H1 (cell line): ENCODE measurements around the gene SPOCD1. TPM values are rescaled to one million over a fixed set of nuclear protein-coding genes. Genes with fewer than 3 reads are reported as not detected.

ENCODE experiments used
- CTCF ChIA-PET: fragments of 300-600 bp; sonication (Branson Sonifier 250); formaldehyde crosslinking; loops from one replicate; lab custom pipeline; 2021; ENCODE audit not compliant: partially characterized antibody; lab: Charles Lee
- POLR2A ChIA-PET: fragments of 300-600 bp; sonication (Branson Sonifier 250); formaldehyde crosslinking; loops from one replicate; lab custom pipeline; 2021; ENCODE audit warnings: inconsistent platforms; ENCODE audit not compliant: partially characterized antibody; lab: Charles Lee
- DNase-seq, 2 experiments: peaks; one replicate each; pipeline versions ENCODE4 v3.0.0 to v3.0.0-alpha.2; 2010 to 2022; ENCODE audit warnings: low spot score in 2 of 2, low read depth in 1 of 2, mixed read lengths in 1 of 2
- FAIRE-seq: peaks from 2 replicates; lab custom pipeline; 2011; peaks lifted over from hg19 to GRCh38; lab: Jason Lieb, UNC
- H2AFZ ChIP-seq: 2 replicates; pipeline ENCODE4 v1.8.1; 2012; ENCODE audit warnings: low read length, inconsistent platforms
- H2AK5ac ChIP-seq: 2 replicates; pipeline ENCODE4 v1.6.1; 2013; ENCODE audit warnings: low read depth, low read length
- H2BK120ac ChIP-seq: replicated peaks from 2 replicates; pipeline ENCODE3; 2013; ENCODE audit warnings: low read depth, low read length, inconsistent platforms
- H2BK12ac ChIP-seq: 2 replicates; pipeline ENCODE4 v1.6.1; 2013; ENCODE audit warnings: low read depth, low read length
- H2BK15ac ChIP-seq: 2 replicates; pipeline ENCODE4 v1.6.1; 2013; ENCODE audit warnings: low read length
- H2BK20ac ChIP-seq: 2 replicates; pipeline ENCODE4 v1.6.1; 2013; ENCODE audit warnings: low read length
- H2BK5ac ChIP-seq: 2 replicates; pipeline ENCODE4 v1.6.1; 2013; ENCODE audit warnings: low read depth, low read length
- H3K14ac ChIP-seq: 2 replicates; pipeline ENCODE4 v1.6.1; 2013; ENCODE audit warnings: inconsistent platforms; ENCODE audit not compliant: insufficient read length
- H3K18ac ChIP-seq: 2 replicates; pipeline ENCODE4 v1.6.1; 2013; ENCODE audit warnings: low read length; ENCODE audit errors: extremely low read depth
- H3K23ac ChIP-seq: 2 replicates; pipeline ENCODE4 v1.6.1; 2013; ENCODE audit warnings: inconsistent platforms; ENCODE audit not compliant: insufficient read length
- H3K23me2 ChIP-seq: 2 replicates; pipeline ENCODE4 v1.6.1; 2013; ENCODE audit warnings: low read depth, low read length
- H3K27ac ChIP-seq: 2 replicates; pipeline ENCODE4 v1.6.1; 2011; ENCODE audit warnings: low read depth, low read length, inconsistent platforms
- H3K27me3 ChIP-seq, 4 experiments: replicated peaks in 1 of 4; 1 replicate in 1 of 4; 2 replicates in 3 of 4; pipeline versions ENCODE4 v1.6.1 to v1.8.1; 2011 to 2013; ENCODE audit warnings: low read length in 3 of 4, mild to moderate bottlenecking in 3 of 4, inconsistent platforms in 2 of 4, mixed read lengths in 2 of 4, moderate library complexity in 1 of 4; ENCODE audit not compliant: control insufficient read depth in 3 of 4, insufficient read depth in 3 of 4; ENCODE audit errors: extremely low read depth in 1 of 4
- H3K36me3 ChIP-seq, 4 experiments: 2 replicates each; pipeline versions ENCODE4 v1.6.1 to v1.8.1; 2011 to 2013; ENCODE audit warnings: mild to moderate bottlenecking in 4 of 4, low read length in 3 of 4, moderate library complexity in 2 of 4, control low read depth in 1 of 4, inconsistent platforms in 1 of 4; ENCODE audit not compliant: insufficient read depth in 4 of 4, control insufficient read depth in 2 of 4
- H3K4ac ChIP-seq: replicated peaks from 2 replicates; pipeline ENCODE3; 2013; ENCODE audit warnings: low read length, low read depth, mixed read lengths, inconsistent platforms; ENCODE audit not compliant: insufficient read length
- H3K4me1 ChIP-seq, 4 experiments: replicated peaks in 1 of 4; 1 replicate in 1 of 4; 2 replicates in 3 of 4; pipeline versions ENCODE4 v1.6.1 to v1.8.1; 2011 to 2013; ENCODE audit warnings: low read length in 3 of 4, inconsistent platforms in 2 of 4, mixed read lengths in 1 of 4; ENCODE audit not compliant: insufficient read depth in 4 of 4, control insufficient read depth in 3 of 4
- H3K4me2 ChIP-seq, 2 experiments: 2 replicates each; pipeline versions ENCODE4 v1.6.1 to v1.8.1; 2011 to 2013; ENCODE audit warnings: low read depth in 2 of 2, low read length in 2 of 2, control low read depth in 1 of 2, inconsistent platforms in 1 of 2, mild to moderate bottlenecking in 1 of 2; ENCODE audit not compliant: insufficient read depth in 1 of 2
- H3K4me3 ChIP-seq, 4 experiments: fragments of 200-600, 300-600 bp in 1 of 4; sonication (generic), shearing (Covaris generic), sonication (Bioruptor Twin) in 1 of 4; 2 replicates each; pipeline versions ENCODE4 v1.5.1 to v1.8.1; 2011 to 2016; ENCODE audit warnings: low read length in 4 of 4, low read depth in 3 of 4, control low read depth in 2 of 4, inconsistent platforms in 2 of 4, mild to moderate bottlenecking in 2 of 4, mixed read lengths in 1 of 4, moderate library complexity in 1 of 4; ENCODE audit not compliant: insufficient read depth in 2 of 4; ENCODE audit errors: extremely low read depth in 1 of 4
- H3K56ac ChIP-seq: replicated peaks from 2 replicates; pipeline ENCODE3; 2013; ENCODE audit warnings: low read depth, mild to moderate bottlenecking, mixed read lengths, low read length, inconsistent platforms; ENCODE audit not compliant: insufficient read length
- H3K79me1 ChIP-seq: 2 replicates; pipeline ENCODE4 v1.6.1; 2013; ENCODE audit warnings: low read depth, low read length, control low read depth
- H3K79me2 ChIP-seq, 2 experiments: 2 replicates each; pipeline versions ENCODE4 v1.6.1 to v1.8.1; 2012 to 2013; ENCODE audit warnings: low read length in 2 of 2, mild to moderate bottlenecking in 2 of 2, inconsistent platforms in 1 of 2; ENCODE audit not compliant: insufficient read depth in 2 of 2, control insufficient read depth in 1 of 2
- H3K9ac ChIP-seq, 4 experiments: replicated peaks in 1 of 4; 1 replicate in 1 of 4; 2 replicates in 3 of 4; pipeline versions ENCODE4 v1.6.1 to v1.8.1; 2011 to 2013; ENCODE audit warnings: low read depth in 3 of 4, low read length in 3 of 4, control low read depth in 2 of 4, mild to moderate bottlenecking in 2 of 4, moderate library complexity in 2 of 4, inconsistent platforms in 1 of 4; ENCODE audit errors: extremely low read depth in 1 of 4
- H3K9me3 ChIP-seq, 2 experiments: 2 replicates each; pipeline versions ENCODE4 v1.6.1 to v1.8.1; 2012 to 2013; ENCODE audit warnings: mild to moderate bottlenecking in 2 of 2, moderate library complexity in 2 of 2, control low read depth in 1 of 2, inconsistent platforms in 1 of 2, low read depth in 1 of 2, low read length in 1 of 2, mixed read lengths in 1 of 2; ENCODE audit not compliant: insufficient read depth in 2 of 2
- H4K20me1 ChIP-seq, 2 experiments: replicated peaks in 1 of 2; 2 replicates each; pipeline versions ENCODE3 to v1.8.1; 2011 to 2013; ENCODE audit warnings: inconsistent platforms in 2 of 2, low read length in 2 of 2, mild to moderate bottlenecking in 1 of 2; ENCODE audit not compliant: insufficient read depth in 2 of 2, control insufficient read depth in 1 of 2
- H4K5ac ChIP-seq: 2 replicates; pipeline ENCODE4 v1.6.1; 2013; ENCODE audit warnings: low read length, low read depth, mixed read lengths, inconsistent platforms; ENCODE audit not compliant: insufficient read length
- H4K8ac ChIP-seq: 2 replicates; pipeline ENCODE4 v1.8.0; 2013; ENCODE audit warnings: mild to moderate bottlenecking, moderate library complexity, low read length, inconsistent platforms; ENCODE audit not compliant: insufficient read depth; ENCODE audit errors: extremely low read depth
- H4K91ac ChIP-seq: replicated peaks from 2 replicates; pipeline ENCODE3; 2013; ENCODE audit warnings: low read length, mixed read lengths, inconsistent platforms; ENCODE audit not compliant: insufficient read length
- CBX8 ChIP-seq: fragments of 300-800, 300-1000 bp; sonication (generic); IDR thresholded peaks from 2 replicates; pipeline ENCODE4 v1.7.1; 2016; ENCODE audit warnings: low read depth, low read length, borderline replicate concordance
- WGBS, 2 experiments: shearing (Covaris generic) in 1 of 2; methylation state at CpG; one replicate each; pipeline versions ENCODE4 v1.1.6 to v1.1.7; 2013 to 2015; ENCODE audit warnings: low lambda C conversion rate in 2 of 2, mixed read lengths in 2 of 2, inconsistent platforms in 1 of 2, low coverage in 1 of 2, missing lambda C conversion rate in 1 of 2; ENCODE audit not compliant: insufficient replicate concordance in 2 of 2, insufficient coverage in 1 of 2, insufficient read length in 1 of 2; ENCODE audit errors: extremely low coverage in 1 of 2, missing lambda C conversion rate in 1 of 2; 5-methylcytosine and 5-hydroxymethylcytosine counted together
- polyA plus RNA-seq, 7 experiments: library from polyadenylated mRNA; depleted of rRNA in 3 of 7; stranded (reverse) in 5 of 7; unstranded in 2 of 7; fragments of >200 nt in 5 of 7; fragments of 200-250 nt in 2 of 7; gene quantifications; 1 replicate in 5 of 7; 2 replicates in 1 of 7; 4 replicates in 1 of 7; pipeline versions ENCODE4 v1.2.1 to v1.2.3, GENCODE V29; 2011 to 2013; ENCODE audit warnings: missing spikeins in 2 of 7, mixed read lengths in 2 of 7
- total RNA-seq: library from RNA; stranded (reverse); fragmentation: NEBNext Ultra II Directional; extraction: Animal tissue kit (Norgen Biotek cat#: 25700); gene quantifications from 2 replicates; pipeline ENCODE4 v1.2.1, GENCODE V29; 2021
- TF ChIP-seq, protein P1 (sequence below): IDR thresholded peaks from 2 replicates; pipeline ENCODE4 v1.6.1; 2012; ENCODE audit warnings: inconsistent platforms
- TF ChIP-seq, protein P2 (sequence below): IDR thresholded peaks from 2 replicates; pipeline ENCODE4 v1.6.1; 2012; ENCODE audit warnings: inconsistent platforms

The SPOCD1 gene
- total and polyA plus RNA-seq, 2 of the 8 experiments (the other 6 are each of a cell fraction or from before 2014, with no cell fraction given), result 1.8 to 2.9 TPM

DNA sequence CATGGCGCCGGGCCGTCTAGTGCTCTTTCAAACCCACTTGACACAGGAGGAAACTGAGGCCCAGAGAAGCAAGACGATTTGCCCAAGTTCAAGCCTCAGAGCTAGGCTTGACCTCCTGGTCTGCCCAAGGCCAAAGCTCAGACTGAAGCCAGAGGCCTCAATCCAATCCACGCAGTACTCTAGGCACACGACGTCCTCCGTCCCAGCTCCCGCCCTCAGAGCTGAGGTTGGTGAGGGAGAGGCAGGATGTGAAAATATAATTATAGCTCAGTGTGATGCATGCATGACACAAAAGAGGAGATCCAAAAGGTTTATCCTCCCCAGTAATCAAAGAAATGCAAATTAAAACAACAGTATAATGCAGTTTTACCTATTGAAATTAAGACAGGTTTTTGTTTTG is 36.1 kb downstream of the SPOCD1 start:
- H3K9me3 ChIP-seq, result no peaks in the 10 kb centered on the region
- TF ChIP-seq, protein P1, sequence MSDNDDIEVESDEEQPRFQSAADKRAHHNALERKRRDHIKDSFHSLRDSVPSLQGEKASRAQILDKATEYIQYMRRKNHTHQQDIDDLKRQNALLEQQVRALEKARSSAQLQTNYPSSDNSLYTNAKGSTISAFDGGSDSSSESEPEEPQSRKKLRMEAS, result 0 out of 2 replicates have a peak, but pooled peaks have one; percentile 19
- no peak for TF ChIP-seq CBX8
- TF ChIP-seq, protein P2, sequence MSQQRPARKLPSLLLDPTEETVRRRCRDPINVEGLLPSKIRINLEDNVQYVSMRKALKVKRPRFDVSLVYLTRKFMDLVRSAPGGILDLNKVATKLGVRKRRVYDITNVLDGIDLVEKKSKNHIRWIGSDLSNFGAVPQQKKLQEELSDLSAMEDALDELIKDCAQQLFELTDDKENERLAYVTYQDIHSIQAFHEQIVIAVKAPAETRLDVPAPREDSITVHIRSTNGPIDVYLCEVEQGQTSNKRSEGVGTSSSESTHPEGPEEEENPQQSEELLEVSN, result peak; percentile 63
- H2BK120ac ChIP-seq, result no peak overlapping the region
- no peak overlapping the region for H3K9ac ChIP-seq
- no peak overlapping the region for H2BK15ac ChIP-seq
- no peak overlapping the region for H4K5ac ChIP-seq
- H3K23ac ChIP-seq, result no peak overlapping the region
- H2AFZ ChIP-seq, result no peak overlapping the region
- peak overlapping the region; percentile 2; the same call in 1 of the 2 replicates for H2BK5ac ChIP-seq
- H2BK20ac ChIP-seq, result 0 out of 2 replicates have a peak overlapping the region, but pooled peaks have one; percentile 25
- H2AK5ac ChIP-seq, result no peak overlapping the region
- peaks cover 0 to 6% (median 2%) of the 10 kb centered on the region in 4 experiments; a peak in 4 of 7 replicates for H3K27me3 ChIP-seq
- H3K4me1 ChIP-seq, result peaks cover 0 to 21% (median 18%) of the 10 kb centered on the region in 4 experiments; a peak in 6 of 7 replicates
- WGBS, 2 experiments, result 79% methylated on average over 9 of the region's 9 CpGs; no CpG with 5 or more reads in 1 of the 2 experiments
- H3K36me3 ChIP-seq, result no peaks in the 10 kb centered on the region
- H4K8ac ChIP-seq, result no peak overlapping the region
- no peak overlapping the region for H3K18ac ChIP-seq
- no peaks in the 10 kb centered on the region for H3K79me1 ChIP-seq
- H3K4me3 ChIP-seq, result no peak overlapping the region
- H4K91ac ChIP-seq, result peak overlapping the region; percentile 52
- no peaks in the 10 kb centered on the region for H4K20me1 ChIP-seq
- H3K27ac ChIP-seq, result no peak overlapping the region
- no peak overlapping the region for H3K14ac ChIP-seq
- H2BK12ac ChIP-seq, result no peak overlapping the region
- ChIA-PET CTCF (interaction anchor here (0.9 to 3.9 kb wide), 12 partner anchors 10 to 114 kb away, joined by 3 to 18 read pairs (median 5); partner anchors contain the start of gene ADGRB2), POLR2A (interaction anchor here (1.1 to 2.2 kb wide), 4 partner anchors 9 to 29 kb away, joined by 3 to 5 read pairs (median 4); partner anchors contain the start of gene ADGRB2)
- no peaks in the 10 kb centered on the region for H3K23me2 ChIP-seq
- FAIRE-seq (peak; percentile 55), DNase-seq (no peak)
- no peak overlapping the region for H3K4me2 ChIP-seq
- H3K56ac ChIP-seq, result no peak overlapping the region
- H3K4ac ChIP-seq, result no peak overlapping the region
- H3K79me2 ChIP-seq, result no peaks in the 10 kb centered on the region
